A549 (cell line): ENCODE results near the gene C2orf72.

Experiments
- EP300 ChIP-seq, 2 experiments: fragments of >200 bp; sonication (Bioruptor Twin); formaldehyde crosslinking; IDR thresholded peaks; 2 replicates in 1 of 2; 3 replicates in 1 of 2; pipeline ENCODE4 v1.6.1; 2016 to 2017
- ESRRA ChIP-seq: fragments of 150-350 bp; IDR thresholded peaks from 2 replicates; pipeline ENCODE4 v1.6.1; 2014; ENCODE audit warnings: mild to moderate bottlenecking, low read length, borderline replicate concordance
- JUN ChIP-seq, 2 experiments: fragments of >200 bp; sonication (Bioruptor Twin); formaldehyde crosslinking; IDR thresholded peaks; 2 replicates in 1 of 2; 3 replicates in 1 of 2; pipeline ENCODE4 v1.6.1; 2016 to 2017
- POLR2A ChIP-seq: IDR thresholded peaks from 2 replicates; pipeline ENCODE4 v1.6.1; 2012; ENCODE audit warnings: mild to moderate bottlenecking, low read length
- RAD21 ChIP-seq, 2 experiments: fragments of >200 bp in 1 of 2; sonication (Bioruptor Twin) in 1 of 2; formaldehyde crosslinking in 1 of 2; IDR thresholded peaks in 1 of 2; conservative IDR thresholded peaks in 1 of 2; 2 replicates in 1 of 2; 3 replicates in 1 of 2; pipeline ENCODE4 v1.6.1; 2012 to 2018; ENCODE audit warnings: inconsistent platforms in 1 of 2
- RNF2 ChIP-seq: fragments of 200-600 bp; sonication (generic); IDR thresholded peaks from 2 replicates; pipeline ENCODE4 v1.6.1; 2016; ENCODE audit warnings: low read depth, mild to moderate bottlenecking, antibody characterized with exemption, moderate library complexity, borderline replicate concordance
- TF ChIP-seq, protein P1 (sequence below): fragments of >200 bp; sonication (Bioruptor Twin); formaldehyde crosslinking; IDR thresholded peaks from 3 replicates; pipeline ENCODE4 v1.5.1; 2016

DNA sequence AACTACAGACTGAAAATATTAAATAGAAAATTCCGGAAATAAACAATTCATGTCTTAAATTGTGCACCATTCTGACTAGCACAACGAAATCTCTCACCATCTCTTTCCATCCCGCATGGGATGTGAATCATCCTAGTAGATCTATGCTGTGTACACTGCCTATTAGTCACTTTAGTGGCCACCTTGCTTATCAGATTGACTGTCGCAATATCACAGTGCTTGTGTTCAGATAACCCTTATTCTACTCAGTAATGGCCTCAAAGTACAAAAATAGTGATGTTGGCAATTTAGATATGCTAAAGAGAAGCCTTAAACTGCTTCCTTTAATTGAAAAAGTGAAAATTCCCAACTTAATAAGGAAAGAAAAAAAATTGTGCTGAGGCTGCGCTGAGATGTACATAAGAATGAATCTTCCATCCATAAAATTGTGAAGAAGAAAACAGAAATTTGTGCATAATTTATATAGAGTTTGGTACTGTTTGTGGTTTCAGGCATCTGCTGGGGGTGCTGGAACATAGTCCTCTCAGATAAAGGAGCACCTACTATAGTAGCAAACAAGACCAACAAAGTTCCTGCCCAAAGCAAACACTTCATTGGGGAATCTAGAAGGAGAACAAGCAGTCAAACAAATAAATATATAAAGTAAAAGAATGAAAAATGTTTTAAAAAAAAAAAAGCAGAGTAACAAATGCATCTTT is 31.4 kb downstream of the C2orf72 start:
- no peak for TF ChIP-seq POLR2A
- TF ChIP-seq EP300 (IDR thresholded peaks at IDR 0.05): no peak
- TF ChIP-seq, protein P1, sequence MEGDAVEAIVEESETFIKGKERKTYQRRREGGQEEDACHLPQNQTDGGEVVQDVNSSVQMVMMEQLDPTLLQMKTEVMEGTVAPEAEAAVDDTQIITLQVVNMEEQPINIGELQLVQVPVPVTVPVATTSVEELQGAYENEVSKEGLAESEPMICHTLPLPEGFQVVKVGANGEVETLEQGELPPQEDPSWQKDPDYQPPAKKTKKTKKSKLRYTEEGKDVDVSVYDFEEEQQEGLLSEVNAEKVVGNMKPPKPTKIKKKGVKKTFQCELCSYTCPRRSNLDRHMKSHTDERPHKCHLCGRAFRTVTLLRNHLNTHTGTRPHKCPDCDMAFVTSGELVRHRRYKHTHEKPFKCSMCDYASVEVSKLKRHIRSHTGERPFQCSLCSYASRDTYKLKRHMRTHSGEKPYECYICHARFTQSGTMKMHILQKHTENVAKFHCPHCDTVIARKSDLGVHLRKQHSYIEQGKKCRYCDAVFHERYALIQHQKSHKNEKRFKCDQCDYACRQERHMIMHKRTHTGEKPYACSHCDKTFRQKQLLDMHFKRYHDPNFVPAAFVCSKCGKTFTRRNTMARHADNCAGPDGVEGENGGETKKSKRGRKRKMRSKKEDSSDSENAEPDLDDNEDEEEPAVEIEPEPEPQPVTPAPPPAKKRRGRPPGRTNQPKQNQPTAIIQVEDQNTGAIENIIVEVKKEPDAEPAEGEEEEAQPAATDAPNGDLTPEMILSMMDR: no peak
- no peak for TF ChIP-seq ESRRA
- TF ChIP-seq RAD21 (conservative IDR thresholded peaks at IDR 0.05 in 1 of 2, IDR thresholded peaks at IDR 0.05 in 1 of 2): no peak
- 0 out of 5 replicates have a peak, but pooled peaks of 1 of the 2 experiments have one; percentile 23 for TF ChIP-seq JUN (IDR thresholded peaks at IDR 0.05)
- no peak for TF ChIP-seq RNF2
